ENCODE data around the gene CLDN2.

GRCh38 chrX:106928227-106928626 is 8.0 kb downstream of the CLDN2 start:
- TF ChIP-seq SUPT20H (IDR thresholded peaks at IDR 0.05; ENCODE audit: borderline replicate concordance, control insufficient read depth, low read depth, low read length) (no peak), GABPA (IDR thresholded peaks at IDR 0.05; ENCODE audit: low read depth) (no peak), ZNF384 (IDR thresholded peaks at IDR 0.05; ENCODE audit: borderline replicate concordance, low read depth, low read length) (no peak), CTCF (IDR thresholded peaks at IDR 0.05 in 2 of 3, conservative IDR thresholded peaks at IDR 0.05 in 1 of 3; ENCODE audit: control insufficient read depth in 2 of 3, extremely low read depth in 1 of 3, insufficient read depth in 1 of 3, low read depth in 3 of 3, low read length in 3 of 3) (no peak), MXI1 (IDR thresholded peaks at IDR 0.05; ENCODE audit: low read depth, low read length) (no peak), SIN3A (IDR thresholded peaks at IDR 0.05; ENCODE audit: low read depth, low read length) (no peak), TAF1 (IDR thresholded peaks at IDR 0.05; ENCODE audit: borderline replicate concordance, low read depth, low read length) (no peak), MYC (IDR thresholded peaks at IDR 0.05; ENCODE audit: insufficient read depth, insufficient read length, insufficient replicate concordance, low read length, severe bottlenecking) (no peak), SP1 (IDR thresholded peaks at IDR 0.05; ENCODE audit: low read depth, low read length) (no peak)
